Measurements from ENCODE around the gene BLZF1. TPM values are rescaled to one million over a fixed set of nuclear protein-coding genes. Genes with fewer than 3 reads are reported as not detected.
"Not testable (repeated sequence)": the region's sequence is repeated elsewhere in the genome, so short reads cannot be mapped to it uniquely, and the experiment has no call there.

Gene BLZF1
- total RNA-seq, 5 donors from 2014 or later (not counting 1 experiment from before 2014, with no cell fraction given): 11.4 to 16.6 (median 15.6) TPM

DNA sequence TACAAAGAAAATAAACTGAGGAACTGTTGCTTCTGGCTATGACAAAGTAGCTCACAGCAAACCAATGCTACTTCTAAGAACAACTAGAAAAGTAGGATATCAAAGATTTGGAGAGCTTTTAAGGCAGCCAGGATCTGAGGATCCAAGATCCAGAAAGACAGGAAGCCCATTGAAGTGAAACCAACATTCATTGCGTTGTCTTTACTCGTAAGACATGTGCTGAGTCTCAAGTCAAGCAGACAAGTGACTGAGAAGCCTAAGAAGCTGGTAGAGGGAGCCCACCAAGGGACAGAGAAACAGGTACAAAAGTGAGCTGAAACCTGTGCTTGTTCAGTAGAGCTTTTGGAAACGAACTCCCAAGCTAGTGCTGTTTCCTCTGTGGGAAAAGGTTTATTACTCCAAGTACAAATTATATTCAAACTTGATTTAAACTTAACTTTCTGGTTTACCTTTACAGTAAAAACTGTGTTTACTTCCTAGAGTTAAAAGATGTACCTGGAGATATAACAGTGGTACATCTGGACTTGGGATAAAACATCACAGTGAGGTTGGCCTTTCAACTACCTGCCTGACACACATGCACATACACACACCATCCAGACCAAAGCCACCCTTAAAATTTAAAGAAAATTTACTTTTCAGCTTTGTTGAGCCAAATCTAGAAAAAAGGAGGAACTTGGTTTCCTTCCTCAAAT, 41.6 kb upstream of the BLZF1 start:
- Mint-ChIP-seq H3K27ac (no peak overlapping the region), H3K36me3 (peaks cover 38% of the 10 kb centered on the region), H3K27me3 (no peaks in the 10 kb centered on the region), H3K4me3 (no peak overlapping the region), H3K9me3 (peaks cover 10 to 19% (median 11%) of the 10 kb centered on the region in 3 donors), H3K4me1 (peaks cover 2 to 8% (median 6%) of the 10 kb centered on the region in 3 donors)
- 82% methylated on average over 2 of the region's 3 CpGs for WGBS (ENCODE audit: insufficient coverage)
- Histone ChIP-seq H3K4me1 (ENCODE audit: control insufficient read depth in 1 of 2, extremely low read depth in 1 of 2, insufficient read depth in 2 of 2, low read length in 2 of 2) (no peaks in the 10 kb centered on the region), H3K4me3 (ENCODE audit: control insufficient read depth in 1 of 2, extremely low read depth in 1 of 2, low read length in 1 of 2) (no peak overlapping the region), H3K9me3 (no peaks in the 10 kb centered on the region), H3K27me3 (replicated peaks in 1 of 2; ENCODE audit: control insufficient read depth in 2 of 2, extremely low read depth in 1 of 2, insufficient read depth in 2 of 2, low read length in 1 of 2) (no peaks in the 10 kb centered on the region), H3K27ac (ENCODE audit: low read length) (no peak overlapping the region), H3K36me3 (ENCODE audit: control insufficient read depth in 2 of 2, extremely low read depth in 1 of 2, insufficient read depth in 1 of 2, low read length in 1 of 2) (no peaks in the 10 kb centered on the region)
- ChIA-PET POLR2A (interaction anchor here in 1 of 2 donors (0.6 kb wide), 1 partner anchor 34 kb away, joined by 6 read pairs; no protein-coding TSS in a partner anchor), CTCF (interaction anchor here (0.9 to 1.3 kb wide), 3 partner anchors 20 to 983 kb away, joined by 3 read pairs; no protein-coding TSS in a partner anchor)
- DNase-seq (no peak), ATAC-seq (replicated peaks in 1 of 4) (no peak)

DNA sequence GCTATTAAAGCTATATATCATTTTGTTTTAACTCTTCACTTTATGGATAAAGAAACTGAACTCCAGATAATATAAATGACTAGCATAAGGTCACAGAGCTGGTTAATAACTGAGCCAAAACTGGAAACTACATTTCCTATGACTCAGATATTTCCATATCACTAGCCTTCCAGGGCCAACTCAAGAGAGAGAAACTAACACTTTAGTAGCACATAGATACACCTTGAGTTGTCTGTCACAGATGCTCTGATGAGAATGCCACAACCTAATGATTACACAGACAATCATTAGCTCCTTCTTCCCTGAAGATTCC, 41.1 kb upstream of the BLZF1 start:
- peaks cover 10 to 19% (median 11%) of the 10 kb centered on the region in 3 donors for H3K9me3 Mint-ChIP-seq
- ChIA-PET POLR2A (interaction anchor here in 1 of 2 donors (0.6 kb wide), 1 partner anchor 34 kb away, joined by 6 read pairs; no protein-coding TSS in a partner anchor), CTCF (interaction anchor here (0.7 to 1.3 kb wide), 3 partner anchors 21 to 40 kb away, joined by 3 read pairs; no protein-coding TSS in a partner anchor)
- peaks cover 38% of the 10 kb centered on the region for H3K36me3 Mint-ChIP-seq
- H3K27ac Mint-ChIP-seq: no peak overlapping the region
- Histone ChIP-seq H3K27ac (ENCODE audit: low read length) (no peak overlapping the region), H3K4me1 (ENCODE audit: control insufficient read depth in 1 of 2, extremely low read depth in 1 of 2, insufficient read depth in 2 of 2, low read length in 2 of 2) (no peaks in the 10 kb centered on the region), H3K9me3 (no peaks in the 10 kb centered on the region), H3K27me3 (replicated peaks in 1 of 2; ENCODE audit: control insufficient read depth in 2 of 2, extremely low read depth in 1 of 2, insufficient read depth in 2 of 2, low read length in 1 of 2) (no peaks in the 10 kb centered on the region), H3K4me3 (ENCODE audit: control insufficient read depth in 1 of 2, extremely low read depth in 1 of 2, low read length in 1 of 2) (no peak overlapping the region), H3K36me3 (ENCODE audit: control insufficient read depth in 2 of 2, extremely low read depth in 1 of 2, insufficient read depth in 1 of 2, low read length in 1 of 2) (no peaks in the 10 kb centered on the region)
- H3K27me3 Mint-ChIP-seq: no peaks in the 10 kb centered on the region
- no peak for DNase-seq
- H3K4me1 Mint-ChIP-seq: peaks cover 2 to 11% (median 6%) of the 10 kb centered on the region in 3 donors
- H3K4me3 Mint-ChIP-seq: no peak overlapping the region
- no peak for ATAC-seq (replicated peaks in 1 of 4)

DNA sequence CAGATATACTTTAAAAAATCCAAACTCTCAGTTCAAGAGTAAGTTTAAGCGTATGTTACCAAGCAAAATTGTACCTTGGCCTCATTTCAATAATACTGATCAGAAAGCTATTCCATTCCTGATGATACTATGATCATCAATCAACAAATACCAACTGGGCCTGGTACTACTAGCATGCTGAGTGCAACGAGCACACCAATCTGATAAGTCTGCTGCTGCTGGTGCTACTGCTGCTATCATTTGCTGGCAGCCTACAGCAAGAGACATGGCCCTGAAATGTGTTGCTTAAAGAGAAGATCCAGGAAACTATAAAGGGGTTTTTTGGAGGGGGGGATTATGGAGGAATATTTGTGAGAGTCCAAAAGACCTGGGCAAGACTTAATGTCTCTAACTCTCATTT, 40.1 kb upstream of the BLZF1 start:
- no peaks in the 10 kb centered on the region for H3K9me3 ChIP-seq
- H3K27me3 Mint-ChIP-seq: no peaks in the 10 kb centered on the region
- ChIA-PET CTCF (no interaction called here), POLR2A (no interaction called here)
- H3K27ac Mint-ChIP-seq: no peak overlapping the region
- peaks cover 10 to 19% (median 11%) of the 10 kb centered on the region in 3 donors for H3K9me3 Mint-ChIP-seq
- H3K4me3 ChIP-seq (ENCODE audit: control insufficient read depth in 1 of 2, extremely low read depth in 1 of 2, low read length in 1 of 2): no peak overlapping the region
- DNase-seq (no peak), ATAC-seq (replicated peaks in 1 of 4) (no peak)
- peaks cover 2 to 21% (median 8%) of the 10 kb centered on the region in 3 donors for H3K4me1 Mint-ChIP-seq
- H3K4me1 ChIP-seq (ENCODE audit: control insufficient read depth in 1 of 2, extremely low read depth in 1 of 2, insufficient read depth in 2 of 2, low read length in 2 of 2): no peaks in the 10 kb centered on the region
- H3K36me3 ChIP-seq (ENCODE audit: control insufficient read depth in 2 of 2, extremely low read depth in 1 of 2, insufficient read depth in 1 of 2, low read length in 1 of 2): no peaks in the 10 kb centered on the region
- no peak overlapping the region for H3K27ac ChIP-seq (ENCODE audit: low read length)
- no peak overlapping the region for H3K4me3 Mint-ChIP-seq
- peaks cover 38% of the 10 kb centered on the region for H3K36me3 Mint-ChIP-seq
- 100% methylated on average over 1 of the region's 2 CpGs for WGBS (ENCODE audit: insufficient coverage)
- no peaks in the 10 kb centered on the region for H3K27me3 ChIP-seq (replicated peaks in 1 of 2; ENCODE audit: control insufficient read depth in 2 of 2, extremely low read depth in 1 of 2, insufficient read depth in 2 of 2, low read length in 1 of 2)

GRCh38 chr1:169329383-169329782, 38.6 kb upstream of the BLZF1 start:
- H3K27me3 ChIP-seq (replicated peaks in 1 of 2; ENCODE audit: control insufficient read depth in 2 of 2, extremely low read depth in 1 of 2, insufficient read depth in 2 of 2, low read length in 1 of 2): no peaks in the 10 kb centered on the region
- DNase-seq: no peak
- Mint-ChIP-seq H3K4me3 (no peak overlapping the region), H3K9me3 (peaks cover 10 to 19% (median 14%) of the 10 kb centered on the region in 3 donors), H3K4me1 (peaks cover 12 to 33% (median 15%) of the 10 kb centered on the region in 3 donors), H3K36me3 (peaks cover 39% of the 10 kb centered on the region), H3K27ac (no peak overlapping the region), H3K27me3 (no peaks in the 10 kb centered on the region)
- POLR2A ChIA-PET: no interaction called here
- WGBS (ENCODE audit: insufficient coverage): no CpG with 5 or more reads among the region's 1 CpG
- no peak for ATAC-seq (replicated peaks in 1 of 4)
- H3K4me1 ChIP-seq (ENCODE audit: control insufficient read depth in 1 of 2, extremely low read depth in 1 of 2, insufficient read depth in 2 of 2, low read length in 2 of 2): no peaks in the 10 kb centered on the region
- H3K9me3 ChIP-seq: no peaks in the 10 kb centered on the region
- H3K4me3 ChIP-seq (ENCODE audit: control insufficient read depth in 1 of 2, extremely low read depth in 1 of 2, low read length in 1 of 2): no peak overlapping the region
- H3K27ac ChIP-seq (ENCODE audit: low read length): no peak overlapping the region
- no peaks in the 10 kb centered on the region for H3K36me3 ChIP-seq (ENCODE audit: control insufficient read depth in 2 of 2, extremely low read depth in 1 of 2, insufficient read depth in 1 of 2, low read length in 1 of 2)
- CTCF ChIA-PET: no interaction called here

GRCh38 chr1:169330927-169331326, 37.1 kb upstream of the BLZF1 start:
- peaks cover 17 to 41% (median 19%) of the 10 kb centered on the region in 3 donors for H3K4me1 Mint-ChIP-seq
- no peak overlapping the region for H3K4me3 Mint-ChIP-seq
- H3K4me3 ChIP-seq (ENCODE audit: control insufficient read depth in 1 of 2, extremely low read depth in 1 of 2, low read length in 1 of 2): no peak overlapping the region
- H3K36me3 ChIP-seq (ENCODE audit: control insufficient read depth in 2 of 2, extremely low read depth in 1 of 2, insufficient read depth in 1 of 2, low read length in 1 of 2): no peaks in the 10 kb centered on the region
- no peak overlapping the region for H3K27ac Mint-ChIP-seq
- CTCF ChIA-PET: interaction anchor here in 1 of 2 donors (0.6 kb wide), 1 partner anchor 457 kb away, joined by 3 read pairs; no protein-coding TSS in a partner anchor
- H3K27me3 ChIP-seq (replicated peaks in 1 of 2; ENCODE audit: control insufficient read depth in 2 of 2, extremely low read depth in 1 of 2, insufficient read depth in 2 of 2, low read length in 1 of 2): no peaks in the 10 kb centered on the region
- no peak for ATAC-seq (replicated peaks in 1 of 4)
- no peaks in the 10 kb centered on the region for H3K27me3 Mint-ChIP-seq
- H3K4me1 ChIP-seq (ENCODE audit: control insufficient read depth in 1 of 2, extremely low read depth in 1 of 2, insufficient read depth in 2 of 2, low read length in 2 of 2): no peaks in the 10 kb centered on the region
- peaks cover 51% of the 10 kb centered on the region for H3K36me3 Mint-ChIP-seq
- WGBS (ENCODE audit: insufficient coverage): no CpG with 5 or more reads among the region's 2 CpGs
- POLR2A ChIA-PET: no interaction called here
- DNase-seq: no peak
- no peaks in the 10 kb centered on the region for H3K9me3 ChIP-seq
- no peak overlapping the region for H3K27ac ChIP-seq (ENCODE audit: low read length)
- peaks cover 10 to 23% (median 16%) of the 10 kb centered on the region in 3 donors for H3K9me3 Mint-ChIP-seq

DNA sequence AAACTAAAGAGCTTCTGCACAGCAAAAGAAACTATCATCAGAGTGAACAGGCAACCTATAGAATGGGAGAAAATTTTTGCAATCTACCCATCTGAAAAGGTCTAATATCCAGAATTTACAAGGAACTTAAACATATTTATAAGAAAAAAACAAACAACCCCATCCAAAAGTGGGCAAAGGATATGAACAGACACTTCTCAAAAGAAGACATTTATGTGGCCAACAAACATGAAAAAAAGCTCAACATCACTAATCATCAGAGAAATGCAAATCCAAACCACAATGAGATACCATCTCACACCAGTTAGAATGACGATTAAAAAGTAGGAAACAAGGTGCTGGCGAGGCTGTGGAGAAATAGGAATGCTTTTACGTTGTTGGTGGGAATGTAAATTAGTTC, 33.3 kb upstream of the BLZF1 start:
- H3K4me1 ChIP-seq (ENCODE audit: control insufficient read depth in 1 of 2, extremely low read depth in 1 of 2, insufficient read depth in 2 of 2, low read length in 2 of 2); H3K27me3 Mint-ChIP-seq; H3K4me3 Mint-ChIP-seq; H3K27ac Mint-ChIP-seq; DNase-seq; H3K27ac ChIP-seq (ENCODE audit: low read length); H3K27me3 ChIP-seq (replicated peaks in 1 of 2; ENCODE audit: control insufficient read depth in 2 of 2, extremely low read depth in 1 of 2, insufficient read depth in 2 of 2, low read length in 1 of 2); H3K36me3 ChIP-seq (ENCODE audit: control insufficient read depth in 2 of 2, extremely low read depth in 1 of 2, insufficient read depth in 1 of 2, low read length in 1 of 2); H3K4me3 ChIP-seq (ENCODE audit: control insufficient read depth in 1 of 2, extremely low read depth in 1 of 2, low read length in 1 of 2); H3K9me3 ChIP-seq; ATAC-seq (replicated peaks in 1 of 4); POLR2A ChIA-PET: not testable (repeated sequence)
- Mint-ChIP-seq H3K4me1 (peaks cover 24 to 48% (median 25%) of the 10 kb centered on the region in 3 donors), H3K9me3 (peaks cover 4 to 12% (median 11%) of the 10 kb centered on the region in 3 donors), H3K36me3 (peaks cover 53% of the 10 kb centered on the region)
- CTCF ChIA-PET: interaction anchor here in 1 of 2 donors (0.6 kb wide), 1 partner anchor 9 kb away, joined by 3 read pairs; no protein-coding TSS in a partner anchor
- WGBS (ENCODE audit: insufficient coverage): no CpG with 5 or more reads among the region's 3 CpGs

Data from T-cell (primary cell).